ENCODE data around the gene GOLGB1. TPM values are rescaled to one million over a fixed set of nuclear protein-coding genes. Genes with fewer than 3 reads are reported as not detected.

The GOLGB1 gene
- total RNA-seq, 2 donors from 2014 or later = 46.4 to 59.0 TPM

DNA sequence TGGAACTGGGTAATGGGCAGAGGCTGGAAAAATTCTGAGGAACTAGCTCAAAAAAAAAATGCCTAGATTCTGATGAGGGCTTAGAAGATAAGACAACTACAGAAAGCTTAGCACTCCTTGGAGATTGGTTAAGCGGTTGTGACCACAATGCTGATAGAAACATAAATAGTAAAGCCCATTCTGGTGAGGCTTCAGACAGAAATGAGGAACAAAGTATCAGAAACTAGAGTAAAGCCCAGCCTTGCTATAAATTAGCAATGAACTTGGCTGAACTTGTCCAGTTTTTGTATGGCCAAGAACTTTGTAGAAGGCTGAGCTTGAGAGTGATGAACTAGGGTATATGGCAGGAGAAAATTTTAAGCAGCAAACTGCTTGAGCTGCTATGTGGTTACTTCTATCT lies 25.4 kb downstream of the GOLGB1 start:
- H3K4me1 ChIP-seq = no peaks in the 10 kb centered on the region
- ATAC-seq (no peak), DNase-seq (no peak)

DNA sequence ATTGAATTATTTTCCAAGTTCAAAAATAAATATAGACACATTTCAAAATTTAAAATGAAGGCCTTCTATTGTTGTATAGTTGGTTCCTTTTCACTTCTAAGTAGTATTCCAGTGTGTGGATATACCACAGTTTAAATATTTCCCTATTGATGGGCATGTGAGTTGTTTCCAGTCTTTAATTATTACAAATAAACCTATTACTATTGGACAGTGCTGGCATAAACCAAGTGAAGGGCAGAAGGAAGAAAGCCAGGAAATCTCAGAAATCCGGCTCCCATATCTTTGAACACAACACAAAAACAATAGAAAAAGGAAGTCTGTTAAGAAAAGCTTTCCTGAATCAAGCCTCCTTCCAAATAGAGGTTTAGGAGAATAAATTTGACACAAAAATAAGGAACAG lies 26.1 kb downstream of the GOLGB1 start:
- Histone ChIP-seq H3K36me3 (replicated peaks in 1 of 2; ENCODE audit: insufficient read depth in 1 of 2, low read depth in 2 of 2) (peaks cover 1 to 23% of the 10 kb centered on the region in 2 donors), H3K27me3 (no peaks in the 10 kb centered on the region), H3K27ac (no peak overlapping the region), H3K9me3 (no peaks in the 10 kb centered on the region), H3K4me3 (no peak overlapping the region), H3K4me1 (no peaks in the 10 kb centered on the region)
- DNase-seq (no peak), ATAC-seq (no peak)
- TF ChIP-seq POLR2A (IDR thresholded peaks at IDR 0.05) = no peak
- TF ChIP-seq, protein P1, sequence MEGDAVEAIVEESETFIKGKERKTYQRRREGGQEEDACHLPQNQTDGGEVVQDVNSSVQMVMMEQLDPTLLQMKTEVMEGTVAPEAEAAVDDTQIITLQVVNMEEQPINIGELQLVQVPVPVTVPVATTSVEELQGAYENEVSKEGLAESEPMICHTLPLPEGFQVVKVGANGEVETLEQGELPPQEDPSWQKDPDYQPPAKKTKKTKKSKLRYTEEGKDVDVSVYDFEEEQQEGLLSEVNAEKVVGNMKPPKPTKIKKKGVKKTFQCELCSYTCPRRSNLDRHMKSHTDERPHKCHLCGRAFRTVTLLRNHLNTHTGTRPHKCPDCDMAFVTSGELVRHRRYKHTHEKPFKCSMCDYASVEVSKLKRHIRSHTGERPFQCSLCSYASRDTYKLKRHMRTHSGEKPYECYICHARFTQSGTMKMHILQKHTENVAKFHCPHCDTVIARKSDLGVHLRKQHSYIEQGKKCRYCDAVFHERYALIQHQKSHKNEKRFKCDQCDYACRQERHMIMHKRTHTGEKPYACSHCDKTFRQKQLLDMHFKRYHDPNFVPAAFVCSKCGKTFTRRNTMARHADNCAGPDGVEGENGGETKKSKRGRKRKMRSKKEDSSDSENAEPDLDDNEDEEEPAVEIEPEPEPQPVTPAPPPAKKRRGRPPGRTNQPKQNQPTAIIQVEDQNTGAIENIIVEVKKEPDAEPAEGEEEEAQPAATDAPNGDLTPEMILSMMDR (IDR thresholded peaks at IDR 0.05) = no peak
- intact Hi-C loops (cut with DNase I) = no loop called here
- 81 to 88% methylated on average over 1 of the region's 1 CpG for WGBS, 2 donors

More for the DNA sequence above, 25.4 kb downstream of the GOLGB1 start:
- no peaks in the 10 kb centered on the region for H3K27me3 ChIP-seq
- WGBS, 2 donors = 91 to 94% methylated on average over 1 of the region's 1 CpG
- no peak overlapping the region for H3K4me3 ChIP-seq
- H3K27ac ChIP-seq = no peak overlapping the region
- no peaks in the 10 kb centered on the region for H3K9me3 ChIP-seq
- TF ChIP-seq, protein P1 (IDR thresholded peaks at IDR 0.05) = no peak
- no peak for TF ChIP-seq POLR2A (IDR thresholded peaks at IDR 0.05)
- H3K36me3 ChIP-seq (replicated peaks in 1 of 2; ENCODE audit: insufficient read depth in 1 of 2, low read depth in 2 of 2) = peaks cover 0 to 27% of the 10 kb centered on the region in 2 donors
- intact Hi-C loops (cut with DNase I) = no loop called here

DNA sequence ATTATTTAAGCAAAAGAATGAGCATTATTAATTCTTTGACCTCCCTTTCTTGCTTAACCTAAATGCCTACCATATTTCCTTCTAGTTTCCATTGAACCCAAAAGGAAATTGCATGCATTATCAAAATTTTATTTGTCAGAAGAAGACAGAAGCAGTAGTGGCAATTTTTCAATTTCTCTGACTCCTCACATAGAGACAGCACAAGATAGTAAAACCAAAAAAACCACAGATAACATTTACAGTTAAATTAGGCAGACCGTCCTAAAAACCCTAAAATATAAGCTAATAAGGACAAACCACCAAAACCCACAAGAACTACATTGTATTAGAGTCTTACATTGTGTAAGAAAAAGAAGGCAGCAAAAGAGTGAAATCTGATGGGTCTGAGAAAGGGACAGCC lies 27.1 kb downstream of the GOLGB1 start:
- no peak for ATAC-seq
- intact Hi-C loops (cut with DNase I) = no loop called here
- DNase-seq = no peak
- H3K9me3 ChIP-seq = no peaks in the 10 kb centered on the region
- no peak overlapping the region for H3K4me3 ChIP-seq
- H3K27me3 ChIP-seq = no peaks in the 10 kb centered on the region
- 87 to 94% methylated on average over 1 of the region's 1 CpG for WGBS, 2 donors
- H3K4me1 ChIP-seq = no peaks in the 10 kb centered on the region
- TF ChIP-seq POLR2A (IDR thresholded peaks at IDR 0.05) = no peak
- TF ChIP-seq, protein P1 (IDR thresholded peaks at IDR 0.05) = no peak
- no peak overlapping the region for H3K27ac ChIP-seq
- H3K36me3 ChIP-seq (replicated peaks in 1 of 2; ENCODE audit: insufficient read depth in 1 of 2, low read depth in 2 of 2) = peaks cover 7 to 26% of the 10 kb centered on the region in 2 donors

DNA sequence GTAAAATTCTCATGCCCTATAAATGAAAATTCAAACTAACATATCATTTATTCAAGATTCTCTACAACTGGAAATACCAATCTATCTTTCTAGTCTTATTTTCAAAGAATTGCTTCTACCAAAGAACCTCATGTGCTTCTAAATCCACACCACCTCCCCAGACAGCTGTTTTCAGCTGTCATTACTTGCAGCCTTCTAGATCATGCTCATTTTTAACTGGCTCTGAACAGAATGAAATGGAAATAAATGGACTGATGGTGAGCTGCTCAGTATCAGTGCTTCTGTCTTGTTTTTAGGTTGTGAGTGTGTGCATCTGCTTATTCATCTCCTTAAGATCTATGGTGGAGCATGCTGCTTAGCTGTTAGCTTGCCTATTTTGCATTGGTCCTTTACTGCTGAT lies 29.4 kb downstream of the GOLGB1 start:
- H3K27me3 ChIP-seq = no peaks in the 10 kb centered on the region
- ATAC-seq (no peak), DNase-seq (no peak)
- H3K4me3 ChIP-seq = no peak overlapping the region
- peaks cover 7 to 41% of the 10 kb centered on the region in 2 donors for H3K36me3 ChIP-seq (replicated peaks in 1 of 2; ENCODE audit: insufficient read depth in 1 of 2, low read depth in 2 of 2)
- intact Hi-C loops (cut with DNase I) = no loop called here
- H3K9me3 ChIP-seq = no peaks in the 10 kb centered on the region
- H3K4me1 ChIP-seq = no peaks in the 10 kb centered on the region
- H3K27ac ChIP-seq = no peak overlapping the region
- TF ChIP-seq, protein P1 (IDR thresholded peaks at IDR 0.05) = no peak
- TF ChIP-seq POLR2A (IDR thresholded peaks at IDR 0.05) = no peak

DNA sequence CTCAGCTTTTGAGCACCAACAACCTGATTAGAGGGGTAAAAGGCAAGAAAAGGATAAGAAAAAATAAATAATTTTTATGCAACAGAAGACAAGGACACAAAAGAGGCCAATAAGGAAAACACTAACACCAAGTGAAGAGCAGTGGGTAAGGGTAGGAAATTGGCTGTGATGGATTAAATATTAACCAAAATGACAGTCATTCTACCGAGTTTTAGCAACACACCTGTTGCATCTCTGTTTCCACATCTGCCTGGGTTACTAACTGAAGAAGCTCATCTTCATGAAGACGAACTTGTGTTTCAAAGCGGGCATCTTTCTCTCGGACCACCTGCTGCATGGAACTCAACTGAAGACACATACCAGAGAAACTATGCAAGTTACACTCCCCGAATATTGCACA lies 30.1 kb downstream of the GOLGB1 start:
- DNase-seq = no peak
- no peak overlapping the region for H3K4me3 ChIP-seq
- intact Hi-C loops (cut with DNase I) = no loop called here
- H3K9me3 ChIP-seq = no peaks in the 10 kb centered on the region
- H3K4me1 ChIP-seq = no peaks in the 10 kb centered on the region
- no peak for ATAC-seq
- 72 to 75% methylated on average over 5 of the region's 5 CpGs for WGBS, 2 donors
- TF ChIP-seq POLR2A (IDR thresholded peaks at IDR 0.05) = no peak
- TF ChIP-seq, protein P1 (IDR thresholded peaks at IDR 0.05) = no peak
- peaks cover 7 to 44% of the 10 kb centered on the region in 2 donors for H3K36me3 ChIP-seq (replicated peaks in 1 of 2; ENCODE audit: insufficient read depth in 1 of 2, low read depth in 2 of 2)
- no peak overlapping the region for H3K27ac ChIP-seq
- H3K27me3 ChIP-seq = no peaks in the 10 kb centered on the region
